Thyroid gland (tissue), 4 donors: ENCODE data around the gene ATP6V0B. TPM values are rescaled to one million over a fixed set of nuclear protein-coding genes. Genes with fewer than 3 reads are reported as not detected.

ENCODE experiments used
- DNase-seq, 2 donors: peaks; one replicate each; pipeline ENCODE4 v3.0.0-alpha.2; 2019
- H3K27ac ChIP-seq, 3 donors: fragments of 200-600 bp; sonication (generic); 1 replicate in 2 of 3; 2 replicates in 1 of 3; pipeline ENCODE4 v1.5.1; 2016 to 2019; ENCODE audit warnings: mild to moderate bottlenecking in 1 of 3, moderate library complexity in 1 of 3
- H3K27me3 ChIP-seq: fragments of 200-600 bp; sonication (generic); one replicate; pipeline ENCODE4 v1.5.1; 2019
- H3K36me3 ChIP-seq, 2 donors: fragments of 200-600 bp; sonication (generic); one replicate each; pipeline ENCODE4 v1.5.1; 2016 to 2019
- H3K4me1 ChIP-seq, 2 donors: fragments of 200-600 bp; sonication (generic); one replicate each; pipeline ENCODE4 v1.5.1; 2017 to 2019
- H3K4me3 ChIP-seq, 3 donors: fragments of 200-600 bp; sonication (generic); replicated peaks in 1 of 3; 1 replicate in 2 of 3; 2 replicates in 1 of 3; pipeline ENCODE4 v1.5.1; 2016; ENCODE audit warnings: mild to moderate bottlenecking in 1 of 3
- H3K9me3 ChIP-seq: fragments of 200-600 bp; sonication (generic); one replicate; pipeline ENCODE4 v1.5.1; 2017
- CTCF ChIP-seq, 6 experiments: fragments of 200-600 bp in 3 of 6; fragments of 450-650 bp in 3 of 6; sonication (generic) in 3 of 6; IDR thresholded peaks; one replicate each; pipeline ENCODE4 v1.5.1; 2016 to 2019; ENCODE audit warnings: antibody characterized with exemption in 6 of 6, mild to moderate bottlenecking in 2 of 6, inconsistent platforms in 1 of 6, moderate library complexity in 1 of 6
- POLR2A ChIP-seq, 2 donors: fragments of 450-650 bp; IDR thresholded peaks; one replicate each; pipeline ENCODE4 v1.6.1; 2017; ENCODE audit warnings: antibody characterized with exemption in 2 of 2, mild to moderate bottlenecking in 2 of 2, moderate library complexity in 1 of 2
- WGBS, 2 donors: methylation state at CpG; one replicate each; pipeline ENCODE4 v1.1.5; 2017; 5-methylcytosine and 5-hydroxymethylcytosine counted together
- intact Hi-C: fragments of 100-400 bp; cut with DNase I; formaldehyde crosslinking; loops from one replicate; pipeline ENCODE4 v1.15.1; 2023
- total RNA-seq, 4 donors: library from RNA; depleted of rRNA; stranded (reverse); fragments of >200 nt; gene quantifications; one replicate each; pipeline ENCODE4 v1.2.3, GENCODE V29; 2016

The ATP6V0B gene
- total RNA-seq, 4 donors from 2014 or later, result 128 to 302 (median 216) TPM

DNA sequence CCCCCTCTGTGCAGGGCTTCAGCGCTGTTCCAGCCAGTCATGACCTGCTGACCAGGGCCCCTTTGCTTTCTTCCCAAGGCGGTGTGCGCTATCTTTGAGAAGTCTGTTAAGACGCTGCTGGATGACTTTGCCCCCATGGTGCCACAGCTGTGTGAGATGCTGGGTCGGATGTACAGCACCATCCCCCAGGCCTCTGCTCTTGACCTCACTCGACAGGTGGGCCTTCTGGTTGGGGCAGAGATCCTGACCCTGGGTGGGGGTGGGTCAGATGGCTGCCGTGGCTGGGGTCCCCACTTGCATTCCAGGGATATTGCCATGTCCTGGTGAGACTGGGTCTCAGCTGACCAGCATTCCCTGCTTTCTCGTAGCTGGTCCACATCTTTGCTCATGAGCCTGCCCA lies 14.0 kb upstream of the ATP6V0B start:
- Histone ChIP-seq H3K4me3 (no peak overlapping the region), H3K27ac (no peak overlapping the region), H3K4me1 (no peaks in the 10 kb centered on the region), H3K9me3 (no peaks in the 10 kb centered on the region), H3K27me3 (no peaks in the 10 kb centered on the region), H3K36me3 (peaks cover 27 to 40% of the 10 kb centered on the region in 2 donors)
- WGBS, 2 donors, result 91 to 97% methylated on average over 8 of the region's 8 CpGs
- TF ChIP-seq POLR2A (IDR thresholded peaks at IDR 0.05) (no peak), CTCF (IDR thresholded peaks at IDR 0.05) (no peak)
- intact Hi-C loops, result no loop called here
- DNase-seq, result no peak

GRCh38 chr1:43961692-43962091 lies 13.1 kb upstream of the ATP6V0B start:
- TF ChIP-seq POLR2A (IDR thresholded peaks at IDR 0.05) (no peak), CTCF (IDR thresholded peaks at IDR 0.05) (no peak)
- intact Hi-C loops, result no loop called here
- DNase-seq, result peak in 1 of 2 donors; percentile 39
- Histone ChIP-seq H3K27ac (no peak overlapping the region), H3K36me3 (peaks cover 24 to 35% of the 10 kb centered on the region in 2 donors), H3K27me3 (no peaks in the 10 kb centered on the region), H3K9me3 (no peaks in the 10 kb centered on the region), H3K4me3 (no peak overlapping the region), H3K4me1 (no peaks in the 10 kb centered on the region)
- WGBS, 2 donors, result 53 to 62% methylated on average over 2 to 3 of the region's 3 CpGs

DNA sequence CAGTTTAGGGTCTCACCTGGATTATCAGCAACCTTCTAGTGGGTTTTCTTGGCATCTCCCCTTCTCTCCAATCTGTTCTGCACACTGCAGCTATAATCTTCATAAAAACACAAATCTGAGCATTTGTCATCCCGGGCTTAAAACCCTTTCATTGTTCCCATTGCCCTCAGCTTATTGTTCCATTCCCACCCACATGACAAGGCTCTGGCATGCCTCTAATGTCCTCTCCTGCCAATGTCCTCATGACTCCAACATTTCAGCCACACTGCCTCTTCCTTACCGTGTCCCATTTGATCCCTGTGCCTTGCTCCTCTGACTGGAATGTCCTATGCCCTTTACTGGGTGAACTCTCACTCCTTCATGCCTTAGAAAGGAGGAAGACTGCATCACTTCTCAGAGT lies 12.4 kb upstream of the ATP6V0B start:
- Histone ChIP-seq H3K27ac (no peak overlapping the region), H3K4me3 (no peak overlapping the region), H3K27me3 (no peaks in the 10 kb centered on the region), H3K36me3 (peaks cover 18 to 29% of the 10 kb centered on the region in 2 donors), H3K4me1 (no peaks in the 10 kb centered on the region), H3K9me3 (no peaks in the 10 kb centered on the region)
- WGBS, 2 donors, result 88 to 91% methylated on average over 2 of the region's 2 CpGs
- TF ChIP-seq CTCF (IDR thresholded peaks at IDR 0.05), result no peak
- TF ChIP-seq POLR2A (IDR thresholded peaks at IDR 0.05), result no peak
- no peak for DNase-seq
- intact Hi-C loops, result no loop called here

DNA sequence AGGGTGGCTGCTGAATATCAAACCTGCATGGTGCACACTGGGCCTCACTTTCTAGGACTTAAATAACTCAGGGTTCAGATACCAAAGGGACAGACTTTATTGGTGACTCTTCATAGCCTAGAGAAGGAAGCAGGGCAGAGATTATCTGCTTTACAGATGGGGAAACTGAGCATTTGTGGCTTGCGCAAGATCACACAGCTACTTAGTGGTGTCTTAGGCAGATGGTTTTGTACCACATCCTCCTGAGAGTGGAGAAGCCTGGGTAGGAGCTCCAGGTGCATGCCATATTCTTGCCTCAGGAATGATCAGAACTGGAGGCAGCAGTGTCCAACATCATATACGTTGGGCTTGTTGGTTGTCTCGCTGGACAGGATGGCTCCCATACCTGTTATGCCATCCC lies 11.8 kb upstream of the ATP6V0B start:
- no peak for DNase-seq
- WGBS, 2 donors, result 90 to 97% methylated on average over 3 of the region's 3 CpGs
- no peaks in the 10 kb centered on the region for H3K9me3 ChIP-seq
- H3K4me3 ChIP-seq, result no peak overlapping the region
- no peak for TF ChIP-seq CTCF (IDR thresholded peaks at IDR 0.05)
- TF ChIP-seq POLR2A (IDR thresholded peaks at IDR 0.05), result no peak
- H3K4me1 ChIP-seq, result no peaks in the 10 kb centered on the region
- H3K36me3 ChIP-seq, result peaks cover 12 to 22% of the 10 kb centered on the region in 2 donors
- no peaks in the 10 kb centered on the region for H3K27me3 ChIP-seq
- H3K27ac ChIP-seq, result no peak overlapping the region
- intact Hi-C loops, result no loop called here

DNA sequence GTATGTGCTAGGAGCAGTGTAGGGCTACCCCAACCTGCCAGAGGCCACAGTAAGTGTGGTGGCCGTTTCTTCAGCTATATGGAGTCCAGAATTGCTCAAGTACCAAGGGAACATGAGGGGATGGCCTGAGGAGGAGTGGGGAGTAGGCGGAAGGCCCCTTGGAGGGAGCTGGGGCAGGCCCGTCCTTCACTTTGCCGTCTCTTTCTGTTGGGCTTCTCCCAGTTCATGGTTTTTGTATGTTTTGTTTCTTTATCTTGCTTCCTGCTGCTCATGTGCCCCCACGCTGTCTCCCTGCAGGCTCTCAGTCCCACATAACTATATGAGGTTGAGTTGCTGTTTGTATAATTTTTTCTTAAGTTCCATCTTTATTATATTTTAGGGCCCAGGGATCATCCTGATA lies 10.9 kb upstream of the ATP6V0B start:
- Histone ChIP-seq H3K36me3 (peaks cover 8 to 15% of the 10 kb centered on the region in 2 donors), H3K4me3 (no peak overlapping the region), H3K4me1 (no peaks in the 10 kb centered on the region), H3K27me3 (no peaks in the 10 kb centered on the region), H3K9me3 (no peaks in the 10 kb centered on the region), H3K27ac (no peak overlapping the region)
- intact Hi-C loops, result no loop called here
- no peak for DNase-seq
- WGBS, 2 donors, result 84 to 87% methylated on average over 5 of the region's 5 CpGs
- no peak for TF ChIP-seq POLR2A (IDR thresholded peaks at IDR 0.05)
- no peak for TF ChIP-seq CTCF (IDR thresholded peaks at IDR 0.05)
